EL (cell line): Measurements from ENCODE around the gene TXNDC12.
"Not testable (repeated sequence)": the region's sequence is repeated elsewhere in the genome, so short reads cannot be mapped to it uniquely, and the experiment has no call there.

Experiments used
- DNase-seq: peaks from one replicate; pipeline ENCODE4 v3.0.0-alpha.2; 2016

TXNDC12 gene

GRCh38 chr1:52055066-52055865 lies at the start of gene TXNDC12:
TSS of gene TXNDC12 (minus strand) at chr1:52055191. CDS start at chr1:52055096, 95 bp downstream.
- peak; percentile 95 for DNase-seq

DNA sequence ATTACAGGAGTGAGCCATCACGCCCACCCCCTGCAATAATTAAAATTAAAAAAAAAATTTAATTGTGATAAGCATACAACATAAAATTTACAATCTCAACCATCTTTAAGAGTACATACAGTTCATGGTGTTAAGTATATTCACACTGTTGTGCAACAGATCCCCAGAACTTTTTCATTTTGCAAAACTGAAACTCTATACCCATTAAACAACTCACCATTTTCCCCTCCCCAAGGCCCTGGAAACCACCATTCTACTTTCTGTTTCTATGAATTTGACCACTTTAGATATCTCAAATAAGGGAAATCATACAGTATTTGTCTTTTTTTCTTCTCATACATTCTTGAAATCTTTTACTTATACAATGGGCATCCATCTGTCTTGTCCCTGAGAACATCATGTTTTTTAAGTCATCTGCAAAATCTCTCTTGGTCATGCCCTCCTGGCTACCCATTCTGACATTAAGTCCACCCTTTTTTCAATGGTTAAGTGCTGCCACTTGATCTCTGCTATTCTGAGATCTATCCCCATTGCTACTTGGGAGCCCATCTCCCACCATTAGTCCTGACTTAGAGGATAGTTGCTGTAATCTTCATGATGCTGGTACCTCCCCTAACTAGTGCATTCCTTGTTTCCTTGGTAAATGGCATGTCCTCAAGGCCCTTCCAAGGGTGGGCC lies 47.5 kb upstream of the TXNDC12 start:
- no peak for DNase-seq

GRCh38 chr1:52098139-52098871 lies 43.3 kb upstream of the TXNDC12 start:
- DNase-seq, result no peak

DNA sequence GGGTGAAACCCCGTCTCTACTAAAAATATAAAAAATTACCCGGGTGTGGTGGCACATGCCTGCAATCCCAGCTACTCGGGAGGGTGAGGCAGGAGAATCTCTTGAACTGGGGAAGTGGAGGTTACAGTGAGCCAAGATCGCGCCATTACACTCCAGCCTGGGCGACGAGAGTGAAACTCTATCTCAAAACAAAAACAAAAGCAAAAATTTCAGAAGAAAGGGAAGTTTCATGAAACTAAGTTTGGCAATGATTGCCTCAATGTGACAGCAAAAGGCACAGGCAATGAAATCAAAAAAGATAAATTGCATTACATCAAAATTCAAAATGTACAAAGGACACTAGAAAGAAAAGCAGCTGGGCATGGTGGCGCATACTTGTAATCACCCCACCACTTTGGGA lies 41.2 kb upstream of the TXNDC12 start:
- DNase-seq, result no peak

GRCh38 chr1:52094300-52094699 lies 39.3 kb upstream of the TXNDC12 start:
- not testable (repeated sequence) for DNase-seq

DNA sequence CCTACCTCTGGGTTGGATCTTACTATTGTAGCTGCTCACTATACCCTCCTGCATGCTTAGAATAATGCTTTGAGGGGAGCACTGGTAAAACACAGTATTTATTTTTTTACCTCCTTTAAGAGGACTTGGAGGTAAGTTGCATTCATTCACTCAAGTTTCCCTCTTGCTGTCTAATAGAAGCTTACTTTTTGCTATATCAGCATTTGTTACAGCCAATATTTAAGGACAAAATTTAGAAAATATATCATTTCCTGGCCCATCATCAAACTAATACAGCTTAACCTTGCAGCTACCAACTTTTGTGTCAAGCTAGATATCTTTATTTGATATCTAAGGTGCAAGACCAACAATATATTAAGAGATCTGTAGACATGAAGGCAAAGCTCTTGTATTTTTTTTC lies 32.9 kb upstream of the TXNDC12 start:
- DNase-seq, result not testable (repeated sequence)

DNA sequence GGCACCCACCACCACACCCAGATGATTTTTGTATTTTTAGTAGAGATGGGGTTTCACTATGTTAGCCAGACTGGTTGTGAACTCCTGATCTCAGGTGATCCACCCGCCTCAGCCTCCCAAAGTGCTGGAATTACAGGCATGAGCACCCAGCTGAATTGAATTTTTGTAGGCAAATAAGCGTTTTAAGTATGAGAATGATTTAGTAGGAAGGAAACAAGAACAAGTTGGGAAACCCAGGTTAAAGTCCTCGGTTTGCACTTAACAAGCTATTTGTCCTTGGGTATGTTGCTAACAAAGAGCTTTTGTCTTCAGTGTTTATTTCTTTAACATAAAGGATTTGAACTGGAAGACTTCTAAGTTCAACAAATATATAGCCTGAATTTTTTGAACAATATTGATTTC lies 25.0 kb upstream of the TXNDC12 start:
- no peak for DNase-seq

DNA sequence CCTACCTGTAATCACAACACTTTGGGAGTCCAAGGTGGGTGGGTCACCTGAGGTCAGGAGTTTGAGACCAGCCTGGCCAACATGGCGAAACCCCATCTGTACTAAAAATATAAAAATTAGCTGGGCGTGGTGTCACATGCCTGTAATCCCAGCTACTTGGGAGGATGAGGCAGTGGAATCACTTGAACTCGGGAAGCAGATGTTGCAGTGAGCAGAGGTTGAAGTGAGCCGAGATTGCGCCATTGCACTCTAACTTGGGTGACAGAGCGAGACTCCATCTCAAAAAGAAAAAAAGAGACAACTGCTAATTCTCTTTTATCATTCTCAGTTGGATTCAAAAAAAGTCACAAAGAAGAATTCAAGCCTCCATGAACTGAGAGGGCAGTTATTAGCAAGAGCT lies 22.3 kb upstream of the TXNDC12 start:
- not testable (repeated sequence) for DNase-seq

- no peak for DNase-seq
Measured at GRCh38 chr1:52072291-52072690, 17.3 kb upstream of the TXNDC12 start.

DNA sequence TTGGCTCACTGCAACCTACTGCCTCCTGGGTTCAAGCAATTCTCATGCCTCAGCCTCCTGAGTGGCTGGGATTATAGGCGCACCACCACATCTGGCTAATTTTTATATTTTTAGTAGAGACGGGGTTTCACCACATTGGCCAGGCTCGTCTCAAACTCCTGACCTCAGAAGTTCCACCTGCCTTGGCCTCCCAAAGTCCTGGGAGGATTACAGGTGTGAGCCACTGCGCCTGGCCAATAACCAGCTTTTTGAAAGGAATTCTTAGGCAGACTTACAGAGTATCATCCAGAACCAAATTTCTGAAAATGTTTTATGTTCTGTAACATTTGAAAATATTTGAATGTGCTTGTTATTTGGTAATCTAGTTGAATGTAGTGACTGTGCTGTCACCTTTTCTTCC lies 15.7 kb upstream of the TXNDC12 start:
- DNase-seq, result no peak

DNA sequence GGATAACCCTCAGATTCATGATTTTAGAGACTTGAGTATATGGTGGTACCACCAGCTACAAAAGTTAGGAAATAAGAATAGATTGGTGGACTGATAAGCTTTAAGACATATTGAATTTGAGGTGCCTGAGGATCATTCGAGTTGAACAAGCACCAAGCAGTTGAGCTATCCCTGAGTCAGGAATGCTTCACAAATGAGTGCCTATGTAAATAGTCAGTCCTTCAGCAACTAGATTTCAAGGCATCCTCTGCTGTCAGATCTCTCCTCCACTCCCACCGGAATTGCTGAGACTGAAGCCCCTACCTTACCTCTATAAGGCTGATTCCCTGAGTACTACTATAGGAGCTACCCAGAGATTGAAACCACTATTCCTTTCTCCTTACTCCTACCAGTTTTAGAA lies 8.2 kb upstream of the TXNDC12 start:
- no peak for DNase-seq

DNA sequence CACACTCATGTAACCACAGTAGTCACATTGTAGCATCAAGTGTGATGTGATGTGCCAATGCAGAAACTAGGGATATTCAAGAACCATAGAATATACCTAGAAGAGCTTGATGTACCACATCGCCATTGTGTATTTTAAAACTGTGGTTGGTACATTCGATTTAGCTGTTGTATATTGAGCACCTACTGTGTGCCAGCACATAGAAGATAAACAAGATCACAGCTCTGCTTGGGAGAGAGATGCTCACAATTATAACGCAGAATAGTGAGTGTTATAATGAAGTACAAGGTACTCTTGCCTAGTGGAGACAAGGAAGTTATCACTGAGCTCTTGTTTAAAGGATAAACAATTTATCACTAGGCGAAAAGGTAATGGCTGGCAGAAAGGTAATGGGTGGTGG lies 5.8 kb upstream of the TXNDC12 start:
- no peak for DNase-seq

DNA sequence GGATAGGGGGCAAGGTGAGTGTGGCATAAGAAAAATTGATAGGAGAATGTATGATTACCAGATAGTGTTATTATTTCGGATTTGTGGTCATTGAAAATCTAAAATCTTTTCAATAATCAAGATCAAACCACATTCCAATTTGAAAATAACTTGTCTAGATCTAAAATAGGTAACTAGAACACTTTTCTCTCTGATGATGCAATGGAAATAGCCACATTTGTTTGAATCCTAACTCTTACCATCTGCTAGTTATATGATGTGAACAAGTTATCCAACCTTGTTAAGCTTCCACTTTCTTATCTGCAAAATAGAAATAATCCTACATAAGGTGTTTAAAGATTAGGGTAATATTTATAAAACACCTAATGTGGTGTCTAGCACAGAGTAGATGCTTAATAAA lies 4.9 kb upstream of the TXNDC12 start:
- no peak for DNase-seq

GRCh38 chr1:52059321-52059720 lies 4.3 kb upstream of the TXNDC12 start:
- DNase-seq, result peak; percentile 66

DNA sequence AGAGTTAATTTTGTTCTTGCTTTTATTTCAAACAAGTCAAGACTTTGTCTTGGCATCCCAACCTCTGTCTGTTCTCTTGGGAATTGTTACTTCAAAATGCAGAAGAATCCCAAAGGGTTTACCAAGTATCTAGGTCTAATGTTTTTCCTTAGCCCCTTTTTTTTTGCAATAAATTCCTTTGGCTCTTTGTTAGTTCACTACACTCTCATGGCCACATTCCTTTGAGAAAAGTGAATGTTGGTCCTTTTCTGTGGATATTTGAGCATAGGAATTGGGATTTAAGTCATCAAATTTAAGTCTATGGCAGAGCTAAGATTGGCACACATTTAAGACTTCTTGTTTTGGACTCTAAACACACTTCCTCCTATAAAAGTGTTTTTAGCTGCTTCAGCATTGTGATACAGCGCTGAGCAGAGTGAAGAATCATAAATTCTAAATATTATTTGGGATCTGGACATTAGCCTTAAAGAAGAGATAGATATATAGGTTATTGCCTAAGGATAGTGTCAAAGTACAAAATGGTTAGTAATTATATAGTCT lies 3.0 kb upstream of the TXNDC12 start:
- DNase-seq, result no peak

DNA sequence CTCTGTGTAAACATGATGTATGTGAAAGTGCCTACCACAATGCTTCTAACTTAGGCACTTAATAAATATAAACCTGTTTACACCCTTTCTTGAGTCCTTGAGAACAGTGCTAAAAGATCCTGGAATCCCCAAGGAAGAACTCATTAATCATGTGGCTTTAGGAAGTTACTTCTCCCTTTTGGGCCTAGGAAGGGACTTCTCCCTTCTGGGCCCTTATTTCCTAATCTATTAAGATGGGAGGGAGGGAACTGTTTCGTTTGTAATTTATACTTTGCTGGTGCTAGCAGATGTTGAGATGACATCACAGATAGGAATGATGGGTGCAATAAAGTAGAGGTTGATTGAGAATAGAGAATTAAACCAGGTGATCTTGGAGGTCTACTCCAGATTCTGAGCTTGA lies 2.3 kb upstream of the TXNDC12 start:
- peak; percentile 27 for DNase-seq

DNA sequence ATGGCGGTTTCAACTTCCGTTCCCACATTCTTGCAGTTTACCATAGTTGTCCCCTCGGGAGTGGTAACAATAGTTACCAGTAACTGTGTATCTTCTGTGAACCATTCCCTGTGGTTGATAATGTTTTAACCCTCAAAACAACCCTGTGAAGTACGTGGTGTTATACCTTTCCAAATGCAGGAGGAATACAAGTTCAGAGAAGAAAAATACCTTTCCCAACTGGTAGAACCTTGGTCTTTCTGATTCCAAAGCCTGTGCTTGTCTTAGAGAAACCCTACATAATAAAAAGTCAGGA lies 1.9 kb upstream of the TXNDC12 start:
- no peak for DNase-seq

- peak; percentile 93 for DNase-seq
Measured at GRCh38 chr1:52056163-52056936, 1.4 kb upstream of the TXNDC12 start, which contains the start of gene BTF3L4. TSS of gene BTF3L4 (plus strand) at chr1:52056295. CDS start at chr1:52059848, 3,553 bp downstream.

DNA sequence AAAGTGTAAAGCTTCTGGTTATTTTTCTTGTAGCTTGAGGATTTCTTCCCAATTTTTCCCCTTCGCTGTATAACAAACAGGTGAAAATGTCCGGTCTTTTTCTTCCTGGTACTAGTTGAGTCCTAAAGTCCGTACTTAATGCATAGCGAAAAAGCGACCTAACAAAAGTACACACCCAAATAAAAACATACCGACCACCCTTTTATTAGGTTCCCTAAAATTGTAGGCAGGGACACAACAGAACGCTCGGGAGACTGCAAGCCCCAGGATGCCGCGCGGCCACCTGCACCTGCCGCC lies 823 bp upstream of the TXNDC12 start:
- no peak for DNase-seq

DNA sequence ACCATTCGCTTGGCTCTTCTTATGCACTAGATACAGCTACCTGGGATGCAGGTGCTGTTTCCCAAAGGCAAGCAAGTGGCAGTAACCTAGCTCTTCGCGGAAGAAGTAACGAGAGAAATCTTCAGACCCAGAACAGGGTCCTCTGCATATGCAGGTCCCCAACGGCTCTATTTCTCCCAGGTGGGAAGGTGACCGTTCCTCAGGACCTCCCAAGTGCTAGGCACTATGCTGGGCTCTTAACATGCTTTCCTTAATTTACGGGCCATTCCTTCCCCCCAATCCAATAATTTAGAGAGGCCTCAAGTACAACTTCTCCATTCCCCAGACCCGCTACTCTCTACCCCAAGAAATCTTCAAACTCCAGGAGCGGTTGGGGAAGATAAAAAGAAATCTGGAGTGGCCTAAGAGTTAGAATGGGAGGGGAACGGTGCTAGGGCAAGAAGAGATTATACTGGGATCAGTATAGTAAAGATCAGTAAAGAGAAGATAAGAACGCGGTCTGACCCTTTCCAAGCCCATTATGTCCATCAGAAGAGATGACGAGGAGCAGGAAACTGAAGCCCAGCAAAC lies 410 bp downstream of the TXNDC12 start:
- DNase-seq, result no peak

- no peak for DNase-seq
Measured at GRCh38 chr1:52053862-52054261, 1.1 kb downstream of the TXNDC12 start.

DNA sequence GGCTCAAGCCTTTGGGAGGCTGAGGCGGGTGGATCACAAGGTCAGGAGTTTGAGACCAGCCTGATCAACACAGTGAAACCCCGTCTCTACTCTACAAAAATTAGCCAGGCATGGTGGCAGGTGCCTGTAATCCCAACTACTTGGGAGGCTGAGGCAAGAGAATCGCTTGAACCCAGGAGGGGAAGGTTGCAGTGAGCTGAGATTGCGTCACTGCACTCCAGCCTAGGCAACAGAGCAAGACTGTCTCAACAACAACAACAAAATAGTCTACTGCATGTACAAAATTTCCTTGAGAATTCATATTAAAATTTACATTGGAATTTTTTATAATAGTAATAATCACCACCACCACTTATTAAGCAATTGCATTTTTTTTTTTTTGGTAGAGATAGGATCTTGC lies 5.7 kb downstream of the TXNDC12 start:
- not testable (repeated sequence) for DNase-seq
